ENCODE data around the gene SWT1. TPM values are rescaled to one million over a fixed set of nuclear protein-coding genes. Genes with fewer than 3 reads are reported as not detected.

SWT1 gene
- total and polyA plus RNA-seq, 9 of the 15 experiments (the other 6 are each of a cell fraction or from before 2014, with no cell fraction given) = 1.5 to 3.4 (median 2.3) TPM

GRCh38 chr1:185341196-185341781, 184.3 kb downstream of the SWT1 start (continued):
- TF ChIP-seq ZNF740 (CRISPR knock-in tag; IDR thresholded peaks at IDR 0.05) (no peak), ZNF740 (tag; IDR thresholded peaks at IDR 0.05) (peak in 1 of 2 experiments; percentile 93; a peak in 2 of 4 replicates), ZNF668 (CRISPR knock-in tag; IDR thresholded peaks at IDR 0.05) (peak; percentile 57; the same call in 1 of the 2 replicates), BMI1 (IDR thresholded peaks at IDR 0.05; ENCODE audit: low read length) (no peak), PTRF (tag; IDR thresholded peaks at IDR 0.05) (peak; percentile 88), PYGO2 (tag; IDR thresholded peaks at IDR 0.05) (peak; percentile 82), MEF2D (tag; conservative IDR thresholded peaks at IDR 0.05; ENCODE audit: low read depth) (peak; percentile 56; the same call in 1 of the 2 replicates), ZNF695 (CRISPR knock-in tag; IDR thresholded peaks at IDR 0.05) (no peak), ZNF175 (CRISPR knock-in tag; IDR thresholded peaks at IDR 0.05; ENCODE audit: low read depth) (peak; percentile 58; the same call in 1 of the 2 replicates), ILK (tag; IDR thresholded peaks at IDR 0.05; ENCODE audit: borderline replicate concordance, low read depth) (peak; percentile 79; the same call in 1 of the 2 replicates), DDX20 (tag; IDR thresholded peaks at IDR 0.05; ENCODE audit: low read depth) (peak; percentile 81), RREB1 (CRISPR knock-in tag; IDR thresholded peaks at IDR 0.05) (no peak), SP1 (CRISPR knock-in tag; IDR thresholded peaks at IDR 0.05) (no peak), PTTG1 (tag; IDR thresholded peaks at IDR 0.05; ENCODE audit: low read depth) (peak; percentile 89), NFIC (IDR thresholded peaks at IDR 0.05) (no peak), RFX5 (IDR thresholded peaks at IDR 0.05; ENCODE audit: low read depth, low read length) (no peak), ZNF431 (CRISPR knock-in tag; IDR thresholded peaks at IDR 0.05) (no peak), LEF1 (IDR thresholded peaks at IDR 0.05) (no peak), TAF7 (tag; IDR thresholded peaks at IDR 0.05) (peak; percentile 56; the same call in 1 of the 2 replicates), GTF2A2 (tag; IDR thresholded peaks at IDR 0.05) (peak; percentile 89), ZNF766 (CRISPR knock-in tag; conservative IDR thresholded peaks at IDR 0.05) (peak; percentile 63; the same call in 1 of the 2 replicates), NFIX (CRISPR knock-in tag; IDR thresholded peaks at IDR 0.05; ENCODE audit: low read depth) (no peak), ZNF121 (CRISPR knock-in tag; conservative IDR thresholded peaks at IDR 0.05) (no peak), MECOM (CRISPR knock-in tag; IDR thresholded peaks at IDR 0.05) (peak; percentile 71; the same call in 1 of the 2 replicates)
